Embryonic facial prominence (tissue), 1 donor: ENCODE measurements around the gene RNASEH1.
"Not testable (repeated sequence)": the region's sequence is repeated elsewhere in the genome, so short reads cannot be mapped to it uniquely, and the experiment has no call there.

Experiments
- DNase-seq: peaks from one replicate; pipeline ENCODE4 v3.0.0-alpha.2; 2016; ENCODE audit errors: extremely low spot score

RNASEH1 gene

DNA sequence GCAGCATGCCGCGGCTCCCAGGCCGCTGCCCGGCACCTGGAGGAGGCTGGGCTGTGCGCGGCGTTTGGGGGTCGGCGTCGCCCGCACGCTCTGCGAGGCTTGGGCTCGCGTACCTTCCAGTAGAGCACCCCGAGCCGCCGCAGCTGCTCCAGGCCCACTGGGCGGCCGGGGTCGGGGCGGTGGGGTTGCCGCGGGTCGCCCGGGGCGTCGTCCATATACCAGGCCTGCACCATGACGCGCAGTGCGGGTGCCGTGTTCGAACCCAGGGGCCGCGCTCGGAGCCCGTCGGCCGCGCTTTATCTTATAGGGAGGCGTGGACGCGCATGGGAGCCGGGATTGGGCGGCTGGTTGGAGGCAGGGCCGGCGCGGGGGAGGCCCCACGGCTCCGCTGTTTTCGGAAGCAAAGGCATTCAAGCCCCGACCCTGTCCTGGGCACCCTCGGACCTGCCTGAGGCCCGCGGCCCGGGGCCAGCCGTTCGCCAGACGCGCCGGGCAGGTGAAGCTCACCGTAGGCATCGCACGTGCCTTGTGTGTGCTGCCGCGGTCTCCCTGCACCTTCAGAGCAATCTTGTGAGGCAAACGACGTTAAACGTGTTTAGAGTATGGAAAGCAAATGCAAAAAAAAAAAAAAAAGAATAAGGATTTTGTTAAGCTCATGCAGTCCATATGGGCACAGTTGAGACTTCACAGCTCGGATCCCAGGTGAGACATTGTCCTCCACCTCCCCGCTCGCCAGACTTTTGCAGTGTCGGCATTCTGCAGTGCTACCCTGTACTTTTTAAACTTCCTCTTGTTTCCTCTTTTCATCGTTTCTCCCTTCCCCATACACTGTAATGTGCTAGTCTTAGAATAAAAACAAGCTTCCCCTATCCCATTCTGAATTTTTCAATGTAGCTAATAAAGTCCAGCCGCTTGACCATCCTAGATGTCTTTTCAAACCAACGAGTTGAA is 38.6 kb downstream of the RNASEH1 start, which contains the start of gene ADI1:
Gene ADI1, minus strand, starts transcription at position 277 of the 951 bp plus-strand sequence. Its CDS starts 44 bp downstream, at position 233.
- peak; percentile 42 for DNase-seq

DNA sequence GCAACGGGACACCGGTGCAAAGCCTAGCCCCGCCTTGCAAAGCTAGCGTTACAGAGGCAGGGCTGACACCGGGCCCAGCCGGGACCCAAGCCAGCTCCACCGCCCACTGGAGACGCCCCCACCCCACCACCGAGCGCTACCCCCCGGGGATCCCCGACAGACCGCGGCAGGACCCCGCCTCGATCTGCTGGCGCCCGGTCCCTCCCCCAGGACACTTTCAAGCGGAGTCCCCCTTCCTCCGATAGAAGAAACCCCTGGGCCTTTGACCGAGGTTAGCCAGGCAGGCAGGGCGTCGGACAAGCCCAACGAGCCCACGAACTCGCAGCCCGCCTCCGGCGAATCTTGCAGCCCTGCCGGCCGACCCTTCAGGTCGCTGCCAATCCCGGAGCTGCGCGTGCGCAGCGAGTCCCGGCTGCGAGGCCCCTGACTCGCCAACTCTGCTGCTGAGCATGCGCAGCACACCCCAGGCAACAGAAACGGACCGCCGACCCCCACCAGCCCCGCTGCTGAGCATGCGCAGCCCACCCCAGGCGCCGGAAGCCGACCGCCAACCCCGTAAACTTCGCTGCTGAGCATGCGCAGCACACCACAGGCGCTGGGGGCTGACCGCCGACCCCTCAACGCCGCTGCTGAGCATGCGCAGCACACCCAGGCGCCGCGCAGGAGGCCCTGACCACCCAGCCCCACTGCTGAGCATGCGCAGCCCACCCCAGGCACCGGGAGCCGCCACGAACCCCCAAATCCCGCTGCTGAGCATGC is 39.5 kb downstream of the RNASEH1 start:
- peak; percentile 93 for DNase-seq

DNA sequence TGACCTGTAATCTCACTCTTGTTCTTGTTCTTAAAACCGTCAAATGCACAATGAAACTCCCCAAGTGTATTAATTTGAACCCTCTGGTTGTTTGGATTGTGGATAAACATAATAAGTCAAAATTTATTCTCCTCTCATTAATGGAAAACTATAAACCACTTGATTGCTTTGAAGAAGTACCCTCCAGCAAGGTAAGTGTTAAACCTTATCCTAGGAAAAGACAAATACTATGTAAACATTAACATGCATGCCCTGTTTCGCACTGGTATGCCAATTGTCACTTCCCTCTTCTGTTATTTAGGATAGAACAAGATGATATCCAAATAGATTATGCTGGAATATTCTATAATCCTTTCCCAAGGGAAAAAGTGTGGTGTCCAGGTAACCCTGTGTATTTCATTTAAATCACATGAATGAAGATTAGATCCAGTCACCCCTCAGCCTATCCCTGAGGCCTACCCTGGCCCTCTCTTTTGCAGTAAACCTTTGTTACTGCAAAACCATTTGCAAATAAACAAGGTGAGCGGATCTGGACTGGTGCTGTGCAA is 40.1 kb downstream of the RNASEH1 start:
- no peak for DNase-seq

DNA sequence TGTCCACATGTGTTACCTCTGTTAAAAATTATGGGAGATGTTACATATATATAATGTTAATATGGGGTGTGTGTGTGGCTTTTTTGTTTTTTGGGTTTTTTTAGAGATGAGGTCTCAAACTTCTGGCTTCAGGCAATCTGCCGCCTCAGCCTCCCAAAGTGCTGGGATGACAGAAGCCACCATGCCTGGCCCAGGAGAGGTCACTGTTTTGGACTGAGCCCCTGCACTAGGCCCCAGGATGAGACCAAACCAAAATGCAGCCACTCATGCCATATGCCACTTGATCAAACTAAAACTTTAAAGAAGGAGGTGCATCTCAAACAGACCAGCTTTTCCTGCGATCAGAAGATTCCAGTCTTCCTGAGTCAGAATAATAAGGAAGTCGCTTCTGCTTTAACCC is 41.3 kb downstream of the RNASEH1 start:
- DNase-seq = no peak

DNA sequence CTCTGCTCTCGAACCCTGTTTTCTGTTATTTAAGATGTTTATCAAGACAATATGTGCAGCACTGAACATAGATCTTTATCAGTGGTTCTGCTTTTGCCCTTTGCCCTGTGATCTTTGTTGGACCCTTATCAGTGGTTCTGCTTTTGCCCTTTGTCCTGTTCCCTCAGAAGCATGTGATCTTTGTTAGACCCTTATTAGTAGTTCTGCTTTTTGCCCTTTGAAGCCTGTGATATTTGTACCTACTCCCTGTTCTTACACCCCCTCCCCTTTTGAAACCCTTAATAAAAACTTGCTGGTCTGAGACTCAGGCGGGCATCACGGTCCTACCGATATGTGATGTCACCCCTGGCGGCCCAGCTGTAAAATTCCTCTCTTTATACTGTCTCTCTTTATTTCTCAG is 42.7 kb downstream of the RNASEH1 start:
- not testable (repeated sequence) for DNase-seq

DNA sequence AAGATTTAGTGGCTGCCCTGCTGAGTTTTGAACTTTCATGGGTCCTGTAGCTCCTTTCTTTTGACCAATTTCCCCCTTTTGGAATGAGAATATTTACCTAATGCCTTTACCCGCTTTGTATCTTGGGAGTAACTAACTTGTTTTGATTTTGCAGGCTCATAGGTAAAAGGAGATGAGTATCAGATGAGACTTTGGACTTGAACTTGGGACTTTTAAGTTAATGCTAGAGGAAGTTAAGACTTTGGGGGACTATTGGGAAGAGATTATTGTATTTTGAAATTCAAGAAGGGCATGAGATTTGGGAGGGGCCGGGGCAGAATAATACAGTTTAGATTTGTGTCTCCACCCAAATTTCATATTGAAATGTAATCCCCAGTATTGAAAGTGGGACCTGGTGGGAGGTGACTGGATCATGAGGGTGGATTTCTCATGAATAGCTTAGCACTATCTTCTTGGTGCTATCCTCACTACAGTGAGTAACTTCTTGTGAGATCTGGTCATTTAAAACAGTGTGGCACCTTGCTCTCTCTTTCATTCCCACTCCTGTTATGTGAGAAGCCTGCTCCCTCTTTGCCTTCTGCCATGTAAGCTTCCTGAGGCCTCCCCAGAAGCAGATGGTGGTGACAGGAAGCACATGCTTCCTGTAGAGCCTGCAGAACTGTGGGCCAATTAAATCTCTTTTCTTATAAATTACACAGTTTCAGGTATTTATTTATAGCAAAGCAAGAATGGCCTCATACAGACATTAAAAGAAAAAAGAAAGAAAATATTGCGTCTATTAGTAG is 44.9 kb downstream of the RNASEH1 start:
- no peak for DNase-seq

DNA sequence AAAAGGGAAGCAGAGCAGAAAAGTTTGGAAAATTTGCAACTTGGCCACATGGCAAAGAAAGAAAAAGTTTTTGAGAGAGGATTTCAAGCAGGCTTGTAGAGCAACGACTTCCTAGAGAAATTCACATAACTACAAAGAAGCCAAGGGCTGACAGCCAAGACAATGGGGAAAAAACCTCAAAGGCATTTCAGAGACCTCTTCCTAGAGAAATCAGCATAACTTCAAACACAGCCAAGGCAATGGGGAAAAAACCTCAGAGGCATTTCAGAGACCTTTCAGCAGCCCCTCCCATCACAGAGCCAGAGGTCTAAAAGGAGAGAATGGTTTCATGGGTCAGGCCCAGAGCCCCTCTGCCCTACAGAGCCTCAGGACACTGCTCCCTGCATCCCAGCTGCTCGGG is 46.0 kb downstream of the RNASEH1 start:
- no peak for DNase-seq

DNA sequence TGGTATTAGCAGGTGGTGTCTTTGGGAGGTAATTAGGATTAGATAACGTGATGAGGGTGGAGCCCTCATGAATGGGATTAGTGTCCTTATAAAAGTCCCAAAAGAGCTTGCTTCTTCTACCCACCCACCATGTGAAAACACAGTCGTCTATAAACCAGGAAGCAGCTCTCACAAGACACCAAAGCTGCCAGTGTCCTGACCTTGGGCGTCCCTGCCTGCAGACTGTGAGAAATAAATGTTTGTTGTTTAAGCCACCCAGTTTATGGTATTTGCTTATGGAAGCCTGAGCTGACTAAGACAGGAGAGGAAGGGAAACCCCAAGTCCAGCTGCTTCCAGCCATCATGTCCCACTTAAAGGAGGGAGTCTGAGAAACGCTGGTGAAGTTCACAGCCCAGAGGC is 52.4 kb downstream of the RNASEH1 start:
- DNase-seq = no peak

DNA sequence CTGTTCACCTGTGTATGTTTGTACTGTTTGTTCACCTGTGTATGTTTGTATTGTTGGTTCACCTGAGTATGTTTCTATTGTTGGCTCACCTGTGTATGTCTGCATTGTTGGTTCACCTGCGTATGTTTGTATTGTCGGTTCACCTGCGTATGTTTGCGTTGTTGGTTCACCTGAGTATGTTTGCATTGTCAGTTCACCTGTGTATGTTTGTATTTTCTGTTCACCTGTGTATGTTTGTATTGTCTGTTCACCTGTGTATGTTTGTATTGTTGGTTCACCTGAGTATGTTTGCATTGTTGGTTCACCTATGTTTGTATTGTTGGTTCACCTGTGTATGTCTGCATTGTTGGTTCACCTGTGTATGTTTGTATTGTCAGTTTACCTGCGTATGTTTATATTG is 53.4 kb downstream of the RNASEH1 start:
- no peak for DNase-seq

DNA sequence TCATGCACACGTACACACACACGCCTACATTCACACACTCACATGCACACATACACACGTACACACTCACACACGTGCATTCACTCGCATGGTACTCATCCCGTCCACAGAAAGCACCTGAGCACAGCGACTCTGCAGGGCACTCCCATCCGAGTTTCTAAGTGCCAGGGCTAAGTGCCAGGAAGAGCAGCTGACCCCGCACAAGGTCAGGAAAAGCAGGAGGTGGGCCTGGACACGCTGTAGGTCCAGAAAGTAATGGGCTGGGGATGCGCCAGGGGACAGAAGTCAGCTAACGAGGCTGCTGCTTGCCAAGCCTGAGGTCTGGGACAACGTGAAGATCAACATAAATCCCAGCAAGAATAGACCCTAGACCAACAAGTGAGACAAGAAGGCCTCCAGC is 54.6 kb downstream of the RNASEH1 start:
- DNase-seq = no peak

DNA sequence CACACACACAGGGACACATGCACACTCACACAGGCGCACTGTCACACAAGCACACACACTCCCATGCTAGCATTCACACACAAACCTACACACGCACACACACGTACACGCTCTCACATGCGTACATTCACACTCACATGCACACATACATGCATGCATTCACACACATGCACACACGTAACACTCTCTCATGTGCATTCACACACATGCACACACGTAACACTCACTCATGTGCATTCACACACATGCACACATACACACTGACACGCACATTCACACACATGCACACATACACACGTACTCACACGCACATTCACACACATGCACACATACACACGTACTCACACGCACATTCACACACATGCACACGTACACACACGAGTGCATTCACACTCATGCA is 55.1 kb downstream of the RNASEH1 start:
- DNase-seq = no peak

DNA sequence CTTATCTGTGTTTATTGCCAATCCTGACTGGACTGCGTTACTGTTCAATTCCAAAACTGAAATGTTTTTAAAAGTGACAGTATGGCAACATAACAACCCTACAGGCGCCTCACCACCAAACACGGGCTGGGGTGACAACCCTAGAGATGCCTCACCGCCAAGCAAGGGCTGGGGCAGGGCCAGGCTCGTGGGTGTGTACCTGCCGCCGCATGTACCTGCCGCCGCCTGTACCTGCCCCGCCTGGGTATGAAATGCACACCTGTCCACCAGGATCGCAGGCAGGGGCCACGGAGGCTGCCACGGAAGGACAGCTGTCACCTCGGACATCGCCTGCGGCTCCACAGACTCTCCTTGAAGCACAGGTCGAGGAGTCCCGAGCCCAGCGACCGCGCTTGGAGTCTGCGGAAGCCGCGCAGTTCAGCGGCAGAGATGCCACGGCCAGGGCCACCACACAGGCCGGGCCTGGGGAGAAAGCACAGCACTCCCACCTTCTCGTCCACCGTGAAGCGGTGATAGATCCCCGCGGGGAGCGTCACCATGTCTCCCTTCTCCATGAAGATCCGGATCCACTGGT is 57.7 kb downstream of the RNASEH1 start:
- DNase-seq = no peak

DNA sequence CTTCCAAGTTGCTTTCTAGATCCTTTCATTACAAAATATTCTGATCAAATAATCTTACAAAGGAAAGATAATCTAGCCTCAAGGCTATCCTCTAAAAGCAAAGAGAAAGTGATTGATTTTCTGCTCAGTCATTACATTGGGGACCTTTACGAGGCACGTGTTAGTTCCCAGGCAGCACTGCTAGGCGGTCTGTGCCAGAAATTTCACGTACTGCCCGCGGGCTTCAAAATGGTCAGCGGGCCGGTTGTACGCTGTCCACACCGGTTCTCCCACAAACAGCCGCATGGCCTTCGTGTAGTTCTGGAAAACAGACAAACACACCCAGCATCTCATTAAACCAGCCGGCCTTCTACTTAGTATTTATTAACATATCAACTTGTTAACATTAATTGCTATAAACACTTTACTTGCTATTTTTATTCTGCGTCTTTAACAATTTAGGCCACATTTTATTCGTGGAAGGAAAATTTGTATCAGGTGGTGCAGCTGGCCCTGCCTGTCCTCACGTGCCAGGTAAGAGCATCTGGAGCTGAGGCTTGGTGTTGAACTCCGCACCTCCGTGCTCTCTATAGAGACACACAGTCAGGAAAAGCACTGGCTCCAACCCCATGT is 59.2 kb downstream of the RNASEH1 start:
- no peak for DNase-seq

DNA sequence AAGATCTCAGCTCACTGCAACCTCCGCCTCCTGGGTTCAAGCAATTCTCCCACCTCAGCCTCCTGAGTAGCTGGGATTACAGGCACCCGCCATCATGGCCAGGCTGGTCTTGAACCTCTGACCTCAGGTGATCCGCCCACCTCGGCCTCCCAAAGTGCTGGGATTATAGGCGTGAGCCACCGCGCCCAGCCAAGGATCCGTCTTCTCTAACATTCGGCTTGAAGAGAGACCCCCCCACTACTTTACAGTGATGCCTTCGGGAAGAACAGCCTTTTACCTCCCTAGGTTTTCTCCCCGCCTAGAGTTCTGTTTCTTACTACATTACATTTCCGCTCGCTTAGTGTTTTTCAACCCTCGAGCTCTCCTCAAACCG is 61.4 kb downstream of the RNASEH1 start:
- DNase-seq = not testable (repeated sequence)
